ENCODE results near the gene MICA.
"Not testable (repeated sequence)": the region's sequence is repeated elsewhere in the genome, so short reads cannot be mapped to it uniquely, and the experiment has no call there.

MICA gene

GRCh38 chr6:31403283-31404060, at the start of gene MICA:
MICA (plus strand) TSS chr6:31403595; CDS start chr6:31403633, 38 bp downstream.
- DNase-seq, result peak; percentile 47

GRCh38 chr6:31354158-31354863, 49.1 kb upstream of the MICA start:
- no peak for DNase-seq

- no peak for DNase-seq
Observed at GRCh38 chr6:31354864-31355582, 48.4 kb upstream of the MICA start.

GRCh38 chr6:31355583-31355948, 47.8 kb upstream of the MICA start:
- no peak for DNase-seq

GRCh38 chr6:31356216-31356945, 47.0 kb upstream of the MICA start:
- no peak for DNase-seq

GRCh38 chr6:31356946-31357466, 46.4 kb upstream of the MICA start, which contains the start of gene HLA-B:
HLA-B (minus strand) TSS chr6:31357179; CDS start chr6:31357158, 21 bp downstream.
- peak; percentile 70 for DNase-seq

- DNase-seq, result no peak
Observed at GRCh38 chr6:31357886-31358285, 45.5 kb upstream of the MICA start.

- no peak for DNase-seq
Observed at GRCh38 chr6:31358302-31358701, 45.1 kb upstream of the MICA start.

- no peak for DNase-seq
Observed at GRCh38 chr6:31359581-31359980, 43.8 kb upstream of the MICA start.

GRCh38 chr6:31362751-31363150, 40.6 kb upstream of the MICA start:
- DNase-seq, result no peak

GRCh38 chr6:31363811-31364210, 39.6 kb upstream of the MICA start:
- no peak for DNase-seq

GRCh38 chr6:31365864-31366263, 37.5 kb upstream of the MICA start:
- DNase-seq, result no peak

- DNase-seq, result peak; percentile 91
Observed at GRCh38 chr6:31366693-31367470, 36.5 kb upstream of the MICA start.

- no peak for DNase-seq
Observed at GRCh38 chr6:31368461-31368860, 34.9 kb upstream of the MICA start.

GRCh38 chr6:31374118-31374517, 29.3 kb upstream of the MICA start:
- not testable (repeated sequence) for DNase-seq

- no peak for DNase-seq
Observed at GRCh38 chr6:31375699-31376098, 27.7 kb upstream of the MICA start.

- no peak for DNase-seq
Observed at GRCh38 chr6:31377029-31377428, 26.4 kb upstream of the MICA start.

GRCh38 chr6:31378062-31378720, 25.2 kb upstream of the MICA start:
- no peak for DNase-seq

GRCh38 chr6:31378721-31379103, 24.7 kb upstream of the MICA start:
- no peak for DNase-seq

GRCh38 chr6:31379850-31380249, 23.5 kb upstream of the MICA start:
- DNase-seq, result no peak

GRCh38 chr6:31381666-31382065, 21.7 kb upstream of the MICA start:
- DNase-seq, result no peak

Measured in NCI-H82 (cell line).